Measurements from ENCODE around the gene ENTHD1.

GRCh38 chr22:39703928-39704639, 189.5 kb downstream of the ENTHD1 start:
- no peak for TF ChIP-seq POLR2A (IDR thresholded peaks at IDR 0.05)
- no peak for TF ChIP-seq CTCF (IDR thresholded peaks at IDR 0.05)
